GM19099 (cell line): ENCODE data around the gene PGR.

Source experiments
- POLR2A ChIP-seq: IDR thresholded peaks from 3 replicates; pipeline ENCODE4 v1.6.1; 2011; ENCODE audit warnings: low read depth; ENCODE audit not compliant: insufficient read length; ENCODE audit errors: extremely low read depth

Gene PGR

DNA sequence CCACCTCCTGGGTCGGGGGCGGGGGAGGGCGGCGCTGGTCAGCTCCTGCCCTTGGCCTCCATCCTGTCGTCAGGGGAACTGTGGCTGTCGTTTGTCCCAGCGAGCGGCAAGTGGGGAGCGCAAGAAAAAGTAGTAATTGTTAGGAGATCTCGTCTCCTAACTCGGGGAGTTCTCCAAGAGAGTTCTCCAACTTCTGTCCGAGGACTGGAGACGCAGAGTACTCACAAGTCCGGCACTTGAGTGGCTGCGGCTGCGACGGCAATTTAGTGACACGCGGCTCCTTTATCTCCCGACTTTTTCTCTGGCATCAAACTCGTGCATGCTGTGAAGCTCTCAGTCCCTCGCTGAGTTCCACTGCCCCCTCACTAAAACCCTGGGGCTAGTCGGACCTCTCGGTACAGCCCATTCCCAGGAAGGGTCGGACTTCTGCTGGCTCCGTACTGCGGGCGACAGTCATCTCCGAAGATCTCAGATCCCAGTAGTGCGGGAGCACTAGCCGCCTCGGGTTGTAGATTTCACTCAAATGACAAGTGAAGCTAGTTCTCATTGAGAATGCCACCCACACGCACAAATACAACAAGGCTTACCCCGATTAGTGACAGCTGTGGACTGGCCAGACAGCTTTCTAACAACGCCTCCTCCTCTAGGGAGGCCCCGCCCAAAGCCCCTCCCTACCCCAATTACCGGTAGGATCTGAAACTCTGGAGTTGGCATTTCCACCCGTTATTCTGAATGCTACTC lies at the start of gene PGR:
Gene PGR, minus strand, starts transcription at position 611 of the 741 bp plus-strand sequence. CDS start 743 bp downstream, outside the sequence.
- TF ChIP-seq POLR2A: no peak

DNA sequence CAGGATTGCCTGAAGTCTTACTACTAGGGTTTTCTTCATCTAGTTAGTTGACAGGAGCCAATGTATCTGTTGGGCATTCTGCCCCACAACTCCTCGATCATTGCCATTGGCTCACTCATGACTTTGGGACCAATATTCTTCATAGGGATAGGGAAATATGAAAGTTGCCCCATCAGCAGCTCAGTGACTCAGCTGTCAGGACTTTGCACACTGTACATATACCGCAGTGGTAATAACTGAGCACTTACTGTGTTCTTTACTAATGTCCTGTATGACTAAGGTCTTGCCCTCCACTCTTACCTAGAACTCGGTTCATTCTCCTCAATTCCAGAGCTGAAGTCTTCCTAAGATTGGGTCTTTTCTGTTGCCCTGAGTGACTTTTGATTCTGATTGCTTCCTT lies 46.8 kb upstream of the PGR start:
- no peak for TF ChIP-seq POLR2A

- no peak for TF ChIP-seq POLR2A
Measured at GRCh38 chr11:101169944-101170343, 40.3 kb upstream of the PGR start.

DNA sequence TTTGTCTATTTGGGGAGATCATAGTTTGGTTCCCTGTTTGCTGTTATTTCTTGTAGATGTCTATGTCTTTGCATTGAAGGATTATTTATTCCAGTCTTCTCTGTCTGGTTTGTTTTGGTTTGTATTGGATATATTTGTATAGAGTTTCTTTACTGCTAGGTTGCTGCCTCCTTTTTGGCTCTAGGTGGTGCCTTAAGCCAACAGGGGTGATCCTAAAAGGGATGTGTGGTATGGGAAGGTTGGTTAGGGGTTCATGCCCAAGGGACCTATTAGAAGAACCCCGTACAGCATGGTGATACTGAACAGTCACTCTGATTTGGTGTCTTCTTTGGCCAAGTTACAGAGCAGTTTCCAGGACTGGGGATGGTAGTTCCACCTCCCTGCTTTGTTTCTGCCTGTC lies 36.4 kb upstream of the PGR start:
- TF ChIP-seq POLR2A: no peak

DNA sequence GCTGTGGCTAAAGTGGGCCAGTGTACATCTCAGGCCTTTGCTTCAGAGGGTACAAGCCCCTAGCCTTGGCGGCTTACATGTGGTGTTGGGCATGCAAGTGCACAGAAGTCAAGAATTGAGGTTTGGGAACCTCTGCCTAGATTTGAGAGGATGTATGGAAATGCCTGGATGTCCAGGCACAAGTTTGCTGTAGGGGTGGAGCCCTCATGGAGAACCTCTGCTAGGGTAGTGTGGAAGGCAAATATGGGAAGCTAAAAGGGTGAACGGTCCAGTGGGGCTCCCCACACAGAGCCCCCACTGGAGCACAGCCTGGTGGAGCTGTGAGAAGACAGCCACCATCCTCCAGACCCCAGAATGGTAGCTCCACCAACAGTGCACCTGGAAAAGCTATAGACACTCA lies 28.5 kb upstream of the PGR start:
- no peak for TF ChIP-seq POLR2A

GRCh38 chr11:101138245-101138930 lies 8.8 kb upstream of the PGR start:
- no peak for TF ChIP-seq POLR2A

DNA sequence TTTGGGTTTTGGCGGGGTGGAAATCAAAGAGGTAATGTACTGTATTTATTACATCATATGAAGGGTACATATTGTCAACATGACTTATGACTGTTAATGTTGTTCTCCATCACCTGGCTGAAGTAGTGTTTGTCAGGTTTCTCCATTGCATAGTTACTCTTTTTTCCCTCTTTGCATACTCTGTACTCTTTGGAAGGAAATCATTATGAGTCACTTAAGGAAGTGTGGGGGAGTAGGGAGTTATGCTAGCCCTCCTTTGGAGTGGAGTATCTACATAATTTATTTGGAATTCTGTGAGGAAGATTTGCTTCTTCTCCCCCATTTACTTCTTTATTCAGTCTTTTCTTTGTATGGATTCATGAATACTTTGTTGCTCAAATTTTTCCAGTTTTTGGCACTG lies 3.6 kb upstream of the PGR start:
- TF ChIP-seq POLR2A: no peak

DNA sequence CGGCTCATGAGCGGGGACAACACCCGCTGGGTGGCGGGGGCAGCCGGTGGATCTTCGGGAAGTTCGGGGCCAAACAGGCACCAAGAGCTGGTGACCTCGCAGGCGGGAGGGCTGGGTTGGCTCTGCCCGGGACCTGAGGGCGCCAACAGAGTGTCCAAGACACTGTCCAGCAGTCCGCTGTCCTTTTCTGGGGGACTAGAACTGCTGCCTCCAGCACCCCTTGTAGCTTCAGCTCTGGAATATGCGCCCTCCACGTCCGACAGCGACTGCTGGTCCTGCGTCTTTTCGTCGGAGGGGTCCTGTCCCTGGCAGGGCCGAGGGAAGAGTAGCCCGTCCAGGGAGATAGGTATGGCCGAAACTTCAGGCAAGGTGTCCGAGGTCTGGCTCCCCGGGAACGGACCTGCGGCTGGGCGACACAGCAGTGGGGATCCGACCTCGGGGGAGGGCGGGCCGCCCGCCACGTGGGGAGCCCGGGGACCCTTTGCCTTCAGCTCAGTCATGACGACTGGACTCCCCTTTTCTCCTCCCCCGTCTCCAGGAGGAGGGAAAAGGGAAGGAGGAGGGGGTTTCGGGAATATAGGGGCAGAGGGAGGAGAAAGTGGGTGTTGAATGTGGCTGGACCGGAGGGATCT lies 926 bp downstream of the PGR start:
- TF ChIP-seq POLR2A: no peak

- no peak for TF ChIP-seq POLR2A
Measured at GRCh38 chr11:101127699-101128570, 1.7 kb downstream of the PGR start.

DNA sequence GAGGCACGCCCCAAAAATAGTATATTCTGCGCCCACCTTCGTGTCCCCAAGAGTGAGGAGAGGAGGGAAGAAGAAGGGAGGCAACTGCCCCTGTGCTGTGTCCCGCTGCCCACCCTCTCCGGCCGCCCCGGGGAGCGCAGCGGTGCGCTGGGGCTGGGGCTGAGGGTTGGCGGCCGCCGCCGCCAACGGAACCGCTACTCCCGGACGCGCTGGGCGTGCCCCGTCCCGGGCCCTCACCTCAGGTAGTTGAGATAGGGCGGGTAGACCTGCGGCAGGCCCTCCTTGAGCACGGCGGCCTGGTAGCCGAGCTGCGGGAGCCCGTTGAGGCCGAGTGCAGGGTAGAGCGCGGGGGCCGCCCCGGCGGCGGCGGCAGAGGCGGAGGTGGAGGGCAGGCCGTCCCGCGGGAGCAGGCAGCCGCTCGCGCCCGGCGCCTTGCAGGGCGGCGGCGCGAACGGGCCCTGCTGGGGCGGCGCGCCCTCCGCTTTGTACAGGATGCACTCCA lies 2.4 kb downstream of the PGR start:
- no peak for TF ChIP-seq POLR2A

DNA sequence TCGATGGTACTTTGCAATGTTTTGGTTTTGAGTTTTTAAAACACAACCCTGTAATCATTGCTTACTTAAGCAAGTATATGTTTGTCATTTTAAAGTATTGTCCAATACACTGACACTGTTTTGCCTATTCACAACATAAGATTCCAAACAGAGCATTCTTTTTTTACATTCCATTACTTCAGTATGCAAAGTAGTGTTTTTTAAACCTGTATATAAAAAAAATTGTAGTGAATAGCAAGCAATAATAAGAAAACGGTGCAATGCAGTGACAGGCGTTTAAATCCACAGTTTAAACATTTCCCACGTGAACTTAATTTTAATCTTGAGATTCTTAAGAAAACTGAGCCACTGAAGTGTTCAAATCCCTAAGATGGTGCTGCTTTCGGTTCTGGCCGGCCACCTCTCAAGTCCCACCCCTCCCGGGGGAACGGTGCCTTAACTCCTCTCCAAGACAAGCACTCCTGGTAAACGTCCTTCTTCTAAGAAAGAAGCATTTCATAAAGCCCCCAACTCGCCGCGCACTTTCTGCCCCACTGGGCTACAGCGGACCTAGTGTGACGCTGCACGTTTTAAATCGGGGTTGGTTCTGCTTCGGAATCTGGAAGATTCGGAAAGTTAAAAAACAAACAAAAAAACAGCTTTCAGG lies 2.9 kb downstream of the PGR start:
- no peak for TF ChIP-seq POLR2A

DNA sequence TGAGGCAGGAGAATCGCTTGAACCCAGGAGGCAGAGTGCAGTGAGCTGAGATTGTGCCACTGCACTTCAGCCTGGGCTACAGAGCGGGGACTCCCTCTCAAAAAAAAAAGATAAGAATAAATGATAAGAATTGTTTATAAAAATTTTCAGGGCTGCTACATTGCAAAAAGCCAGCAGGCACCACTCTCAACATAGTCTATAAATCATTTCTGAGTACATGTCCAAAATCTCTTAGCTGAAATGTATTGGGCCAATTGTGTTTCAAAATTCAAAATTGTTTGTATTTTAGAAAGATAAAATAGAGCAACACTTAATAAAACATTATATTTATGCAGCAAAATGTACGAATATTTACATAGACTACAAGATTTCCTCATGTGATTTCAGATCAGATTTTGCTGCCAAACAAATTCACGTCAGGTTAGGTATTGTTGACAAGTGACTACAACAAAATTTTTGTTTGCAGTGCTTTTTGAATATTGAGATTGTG lies 13.9 kb downstream of the PGR start:
- no peak for TF ChIP-seq POLR2A

DNA sequence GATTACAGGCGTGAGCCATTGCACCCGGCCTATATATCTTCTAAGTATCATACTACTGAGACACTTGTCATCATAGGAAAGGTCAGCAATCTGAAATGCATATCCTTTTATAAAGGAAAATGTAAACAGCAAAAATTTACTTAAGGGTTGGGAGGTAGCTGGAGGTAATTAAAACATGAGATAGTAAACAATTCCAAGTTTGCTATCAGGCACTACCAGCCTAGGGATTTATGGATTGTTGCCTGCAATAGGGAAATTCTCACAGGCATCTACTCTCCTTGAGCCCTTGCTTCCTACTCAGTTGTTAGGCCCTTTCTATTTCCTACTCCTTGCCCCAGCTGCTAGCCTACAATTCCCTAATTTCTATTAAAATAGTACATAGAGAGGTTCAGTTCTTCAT lies 16.1 kb downstream of the PGR start:
- TF ChIP-seq POLR2A: no peak

DNA sequence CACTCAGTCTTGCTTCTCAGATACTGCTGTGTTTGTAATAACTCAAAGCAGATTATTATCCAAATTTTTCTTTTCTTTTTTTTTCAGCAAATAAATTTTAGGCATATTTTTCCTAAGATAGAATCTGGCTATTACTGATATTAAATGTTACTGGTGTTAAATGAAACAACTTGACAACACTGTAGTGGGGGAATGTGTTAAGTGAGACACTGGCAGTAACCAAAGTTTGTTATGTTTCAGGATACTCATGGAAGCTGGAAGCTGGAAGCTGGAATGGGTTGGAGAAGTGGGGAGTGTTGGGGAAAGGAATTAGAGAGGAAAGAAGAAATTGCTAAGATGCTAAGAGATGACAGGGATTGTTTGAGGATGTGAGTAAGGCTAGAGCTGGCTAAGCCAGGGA lies 24.9 kb downstream of the PGR start:
- TF ChIP-seq POLR2A: no peak
